ENCODE results near the gene PSMA6. TPM values are rescaled to one million over a fixed set of nuclear protein-coding genes. Genes with fewer than 3 reads are reported as not detected.

The PSMA6 gene
- total and polyA plus RNA-seq, 2 of the 13 experiments (the other 11 are each of a cell fraction or from before 2014, with no cell fraction given): 525 to 1,109 TPM

DNA sequence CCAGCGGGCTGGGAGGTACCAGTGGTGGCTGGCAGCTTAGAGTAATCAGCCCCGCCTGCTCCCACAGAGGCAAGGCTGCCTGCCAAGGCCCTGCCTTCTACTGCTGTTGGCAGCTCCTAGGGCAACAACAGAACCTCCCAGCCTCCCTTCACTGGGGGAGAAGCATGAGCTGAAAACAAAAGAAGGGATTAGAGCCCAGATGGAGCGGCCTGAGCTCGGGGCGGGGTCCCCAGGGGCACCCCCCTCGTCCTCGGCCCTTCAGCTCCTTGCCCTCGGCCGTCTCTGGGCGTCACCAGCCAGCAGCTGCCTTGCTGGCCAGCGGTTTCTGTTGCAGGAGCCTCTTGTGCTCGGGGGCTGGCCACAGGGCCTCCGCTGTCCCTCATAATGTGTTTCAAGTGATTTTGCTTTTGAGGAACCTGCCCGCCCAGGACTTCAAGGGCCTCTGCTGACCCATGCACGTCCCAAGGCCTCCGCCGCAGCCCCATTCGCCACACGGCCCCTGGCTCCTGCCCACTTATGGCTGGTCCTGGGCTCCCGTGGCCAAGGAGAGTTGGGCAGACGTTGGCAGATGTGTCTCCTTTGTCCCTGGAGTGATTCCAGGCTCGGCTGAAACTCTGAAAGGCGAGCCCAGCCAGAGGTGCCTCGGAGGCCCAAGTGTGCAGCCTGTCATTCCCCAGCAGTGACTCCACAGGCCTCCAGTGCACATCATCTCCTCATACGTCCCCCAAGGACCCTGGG lies 49.7 kb downstream of the PSMA6 start (continued):
- TF ChIP-seq, protein P1, sequence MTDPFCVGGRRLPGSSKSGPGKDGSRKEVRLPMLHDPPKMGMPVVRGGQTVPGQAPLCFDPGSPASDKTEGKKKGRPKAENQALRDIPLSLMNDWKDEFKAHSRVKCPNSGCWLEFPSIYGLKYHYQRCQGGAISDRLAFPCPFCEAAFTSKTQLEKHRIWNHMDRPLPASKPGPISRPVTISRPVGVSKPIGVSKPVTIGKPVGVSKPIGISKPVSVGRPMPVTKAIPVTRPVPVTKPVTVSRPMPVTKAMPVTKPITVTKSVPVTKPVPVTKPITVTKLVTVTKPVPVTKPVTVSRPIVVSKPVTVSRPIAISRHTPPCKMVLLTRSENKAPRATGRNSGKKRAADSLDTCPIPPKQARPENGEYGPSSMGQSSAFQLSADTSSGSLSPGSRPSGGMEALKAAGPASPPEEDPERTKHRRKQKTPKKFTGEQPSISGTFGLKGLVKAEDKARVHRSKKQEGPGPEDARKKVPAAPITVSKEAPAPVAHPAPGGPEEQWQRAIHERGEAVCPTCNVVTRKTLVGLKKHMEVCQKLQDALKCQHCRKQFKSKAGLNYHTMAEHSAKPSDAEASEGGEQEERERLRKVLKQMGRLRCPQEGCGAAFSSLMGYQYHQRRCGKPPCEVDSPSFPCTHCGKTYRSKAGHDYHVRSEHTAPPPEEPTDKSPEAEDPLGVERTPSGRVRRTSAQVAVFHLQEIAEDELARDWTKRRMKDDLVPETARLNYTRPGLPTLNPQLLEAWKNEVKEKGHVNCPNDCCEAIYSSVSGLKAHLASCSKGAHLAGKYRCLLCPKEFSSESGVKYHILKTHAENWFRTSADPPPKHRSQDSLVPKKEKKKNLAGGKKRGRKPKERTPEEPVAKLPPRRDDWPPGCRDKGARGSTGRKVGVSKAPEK (CRISPR knock-in tag; IDR thresholded peaks at IDR 0.05; ENCODE audit: borderline replicate concordance): peak; percentile 88; the same call in 1 of the 2 replicates
- TF ChIP-seq SOX5 (CRISPR knock-in tag; IDR thresholded peaks at IDR 0.05; ENCODE audit: borderline replicate concordance) (0 out of 2 replicates have a peak, but pooled peaks have one; percentile 30), MXD4 (CRISPR knock-in tag; IDR thresholded peaks at IDR 0.05) (no peak; the same call in 1 of the 2 replicates), POLR2AphosphoS2 (IDR thresholded peaks at IDR 0.05; ENCODE audit: low read depth, low read length) (no peak), ZNF432 (CRISPR knock-in tag; IDR thresholded peaks at IDR 0.05; ENCODE audit: borderline replicate concordance) (no peak), ZNF7 (CRISPR knock-in tag; IDR thresholded peaks at IDR 0.05) (peak; percentile 22; the same call in 1 of the 2 replicates), ZNF749 (CRISPR knock-in tag; IDR thresholded peaks at IDR 0.05; ENCODE audit: borderline replicate concordance) (no peak), SP4 (CRISPR knock-in tag; IDR thresholded peaks at IDR 0.05) (no peak), RAD21 (CRISPR knock-in tag; IDR thresholded peaks at IDR 0.05) (0 out of 2 replicates have a peak, but pooled peaks have one; percentile 31), HDAC6 (IDR thresholded peaks at IDR 0.05; ENCODE audit: low read depth, low read length) (no peak), KDM3A (CRISPR knock-in tag; IDR thresholded peaks at IDR 0.05; ENCODE audit: low read depth) (peak; percentile 51; the same call in 1 of the 2 replicates), MATR3 (CRISPR knock-in tag; IDR thresholded peaks at IDR 0.05) (peak; percentile 52; the same call in 1 of the 2 replicates), ZNF563 (CRISPR knock-in tag; IDR thresholded peaks at IDR 0.05) (no peak), ASH2L (IDR thresholded peaks at IDR 0.05; ENCODE audit: insufficient read length, low read depth, low read length) (peak; percentile 24), GATA4 (IDR thresholded peaks at IDR 0.05; ENCODE audit: borderline replicate concordance, low read depth) (0 out of 2 replicates have a peak, but pooled peaks have one; percentile 66)
- TF ChIP-seq, protein P2, sequence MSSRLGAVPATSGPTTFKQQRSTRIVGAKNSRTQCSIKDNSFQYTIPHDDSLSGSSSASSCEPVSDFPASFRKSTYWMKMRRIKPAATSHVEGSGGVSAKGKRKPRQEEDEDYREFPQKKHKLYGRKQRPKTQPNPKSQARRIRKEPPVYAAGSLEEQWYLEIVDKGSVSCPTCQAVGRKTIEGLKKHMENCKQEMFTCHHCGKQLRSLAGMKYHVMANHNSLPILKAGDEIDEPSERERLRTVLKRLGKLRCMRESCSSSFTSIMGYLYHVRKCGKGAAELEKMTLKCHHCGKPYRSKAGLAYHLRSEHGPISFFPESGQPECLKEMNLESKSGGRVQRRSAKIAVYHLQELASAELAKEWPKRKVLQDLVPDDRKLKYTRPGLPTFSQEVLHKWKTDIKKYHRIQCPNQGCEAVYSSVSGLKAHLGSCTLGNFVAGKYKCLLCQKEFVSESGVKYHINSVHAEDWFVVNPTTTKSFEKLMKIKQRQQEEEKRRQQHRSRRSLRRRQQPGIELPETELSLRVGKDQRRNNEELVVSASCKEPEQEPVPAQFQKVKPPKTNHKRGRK (CRISPR knock-in tag; IDR thresholded peaks at IDR 0.05): 0 out of 2 replicates have a peak, but pooled peaks have one; percentile 73
- TF ChIP-seq, protein P3, sequence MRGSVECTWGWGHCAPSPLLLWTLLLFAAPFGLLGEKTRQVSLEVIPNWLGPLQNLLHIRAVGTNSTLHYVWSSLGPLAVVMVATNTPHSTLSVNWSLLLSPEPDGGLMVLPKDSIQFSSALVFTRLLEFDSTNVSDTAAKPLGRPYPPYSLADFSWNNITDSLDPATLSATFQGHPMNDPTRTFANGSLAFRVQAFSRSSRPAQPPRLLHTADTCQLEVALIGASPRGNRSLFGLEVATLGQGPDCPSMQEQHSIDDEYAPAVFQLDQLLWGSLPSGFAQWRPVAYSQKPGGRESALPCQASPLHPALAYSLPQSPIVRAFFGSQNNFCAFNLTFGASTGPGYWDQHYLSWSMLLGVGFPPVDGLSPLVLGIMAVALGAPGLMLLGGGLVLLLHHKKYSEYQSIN (CRISPR knock-in tag; IDR thresholded peaks at IDR 0.05; ENCODE audit: borderline replicate concordance): no peak
- TF ChIP-seq, protein P4, sequence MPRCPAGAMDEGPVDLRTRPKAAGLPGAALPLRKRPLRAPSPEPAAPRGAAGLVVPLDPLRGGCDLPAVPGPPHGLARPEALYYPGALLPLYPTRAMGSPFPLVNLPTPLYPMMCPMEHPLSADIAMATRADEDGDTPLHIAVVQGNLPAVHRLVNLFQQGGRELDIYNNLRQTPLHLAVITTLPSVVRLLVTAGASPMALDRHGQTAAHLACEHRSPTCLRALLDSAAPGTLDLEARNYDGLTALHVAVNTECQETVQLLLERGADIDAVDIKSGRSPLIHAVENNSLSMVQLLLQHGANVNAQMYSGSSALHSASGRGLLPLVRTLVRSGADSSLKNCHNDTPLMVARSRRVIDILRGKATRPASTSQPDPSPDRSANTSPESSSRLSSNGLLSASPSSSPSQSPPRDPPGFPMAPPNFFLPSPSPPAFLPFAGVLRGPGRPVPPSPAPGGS (CRISPR knock-in tag; IDR thresholded peaks at IDR 0.05): peak; percentile 78; the same call in 1 of the 2 replicates
- TF ChIP-seq, protein P5, sequence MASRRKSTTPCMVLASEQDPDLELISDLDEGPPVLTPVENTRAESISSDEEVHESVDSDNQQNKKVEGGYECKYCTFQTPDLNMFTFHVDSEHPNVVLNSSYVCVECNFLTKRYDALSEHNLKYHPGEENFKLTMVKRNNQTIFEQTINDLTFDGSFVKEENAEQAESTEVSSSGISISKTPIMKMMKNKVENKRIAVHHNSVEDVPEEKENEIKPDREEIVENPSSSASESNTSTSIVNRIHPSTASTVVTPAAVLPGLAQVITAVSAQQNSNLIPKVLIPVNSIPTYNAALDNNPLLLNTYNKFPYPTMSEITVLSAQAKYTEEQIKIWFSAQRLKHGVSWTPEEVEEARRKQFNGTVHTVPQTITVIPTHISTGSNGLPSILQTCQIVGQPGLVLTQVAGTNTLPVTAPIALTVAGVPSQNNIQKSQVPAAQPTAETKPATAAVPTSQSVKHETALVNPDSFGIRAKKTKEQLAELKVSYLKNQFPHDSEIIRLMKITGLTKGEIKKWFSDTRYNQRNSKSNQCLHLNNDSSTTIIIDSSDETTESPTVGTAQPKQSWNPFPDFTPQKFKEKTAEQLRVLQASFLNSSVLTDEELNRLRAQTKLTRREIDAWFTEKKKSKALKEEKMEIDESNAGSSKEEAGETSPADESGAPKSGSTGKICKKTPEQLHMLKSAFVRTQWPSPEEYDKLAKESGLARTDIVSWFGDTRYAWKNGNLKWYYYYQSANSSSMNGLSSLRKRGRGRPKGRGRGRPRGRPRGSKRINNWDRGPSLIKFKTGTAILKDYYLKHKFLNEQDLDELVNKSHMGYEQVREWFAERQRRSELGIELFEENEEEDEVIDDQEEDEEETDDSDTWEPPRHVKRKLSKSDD (CRISPR knock-in tag; IDR thresholded peaks at IDR 0.05; ENCODE audit: low read depth): no peak
